IgD-negative memory B cell (primary cell): ENCODE results near the gene SARS2. TPM values are rescaled to one million over a fixed set of nuclear protein-coding genes. Genes with fewer than 3 reads are reported as not detected.

Experiments used
- H3K27ac Mint-ChIP-seq, 3 donors: one replicate each; pipeline ENCODE4 v1.8.0; 2020 to 2022; ENCODE audit warnings: mild to moderate bottlenecking in 3 of 3, mixed read lengths in 3 of 3, moderate library complexity in 1 of 3
- H3K27me3 Mint-ChIP-seq: one replicate; pipeline ENCODE4 v1.8.0; 2021; ENCODE audit warnings: mixed read lengths
- H3K36me3 Mint-ChIP-seq: one replicate; pipeline ENCODE4 v1.8.0; 2020; ENCODE audit warnings: mild to moderate bottlenecking, mixed read lengths
- H3K4me1 Mint-ChIP-seq, 3 donors: one replicate each; pipeline ENCODE4 v1.8.0; 2020 to 2022; ENCODE audit warnings: mixed read lengths in 3 of 3, mild to moderate bottlenecking in 1 of 3
- H3K4me3 Mint-ChIP-seq, 4 donors: one replicate each; pipeline ENCODE4 v1.8.0; 2020 to 2022; ENCODE audit warnings: mild to moderate bottlenecking in 4 of 4, mixed read lengths in 4 of 4, moderate library complexity in 3 of 4
- H3K9me3 Mint-ChIP-seq, 3 donors: one replicate each; pipeline ENCODE4 v1.8.0; 2020 to 2021; ENCODE audit warnings: mixed read lengths in 3 of 3, mild to moderate bottlenecking in 1 of 3
- polyA plus RNA-seq: library from polyadenylated mRNA; unstranded; fragments of 300-500 nt; fragmentation: Illumina TruSeq; gene quantifications from one replicate; pipeline ENCODE4 v1.2.3, GENCODE V29; 2021

Gene SARS2
- polyA plus RNA-seq, 1 donor from 2014 or later: 21.7 TPM

GRCh38 chr19:38932425-38933179, 2.0 kb upstream of the SARS2 start:
- peak overlapping the region in 2 of 3 donors; percentile 67 to 72 for H3K27ac Mint-ChIP-seq
- peaks cover 17 to 22% (median 20%) of the 10 kb centered on the region in 3 donors for H3K4me1 Mint-ChIP-seq
- no peaks in the 10 kb centered on the region for H3K27me3 Mint-ChIP-seq
- H3K4me3 Mint-ChIP-seq: peak overlapping the region in 3 of 4 donors; percentile 43 to 93 (median 66)
- peaks cover 0 to 8% (median 0%) of the 10 kb centered on the region in 3 donors for H3K9me3 Mint-ChIP-seq
- peaks cover 4% of the 10 kb centered on the region for H3K36me3 Mint-ChIP-seq

- Mint-ChIP-seq H3K27me3 (no peaks in the 10 kb centered on the region), H3K4me1 (peaks cover 17 to 22% (median 20%) of the 10 kb centered on the region in 3 donors), H3K4me3 (peak overlapping the region; percentile 93 to 100 (median 98))
Observed at GRCh38 chr19:38931521-38931793, 894 bp upstream of the SARS2 start.

GRCh38 chr19:38930776-38931520, 385 bp upstream of the SARS2 start, which contains the start of gene MRPS12:
TSS of gene MRPS12 (plus strand) at chr19:38930944. CDS start at chr19:38931295, 351 bp downstream.
- peak within 1 kb of the TSS; percentile 93 to 100 (median 98) for H3K4me3 Mint-ChIP-seq
- H3K9me3 Mint-ChIP-seq: peaks cover 0 to 6% (median 0%) of the 10 kb centered on the region in 3 donors
- H3K27me3 Mint-ChIP-seq: no peaks in the 10 kb centered on the region
- peaks cover 4% of the 10 kb centered on the region for H3K36me3 Mint-ChIP-seq
- H3K4me1 Mint-ChIP-seq: peaks cover 17 to 22% (median 20%) of the 10 kb centered on the region in 3 donors
- peak within 1 kb of the TSS; percentile 89 to 99 (median 97) for H3K27ac Mint-ChIP-seq

More at GRCh38 chr19:38931521-38931793, 894 bp upstream of the SARS2 start:
- Mint-ChIP-seq H3K36me3 (peaks cover 4% of the 10 kb centered on the region), H3K9me3 (peaks cover 0 to 8% (median 0%) of the 10 kb centered on the region in 3 donors), H3K27ac (peak overlapping the region in 2 of 3 donors; percentile 89 to 99)

- H3K4me3 Mint-ChIP-seq: peak overlapping the region in 2 of 4 donors; percentile 45 to 62
- H3K9me3 Mint-ChIP-seq: no peaks in the 10 kb centered on the region
- peaks cover 17 to 21% (median 20%) of the 10 kb centered on the region in 3 donors for H3K4me1 Mint-ChIP-seq
- H3K36me3 Mint-ChIP-seq: peaks cover 6% of the 10 kb centered on the region
- H3K27me3 Mint-ChIP-seq: no peaks in the 10 kb centered on the region
- peak overlapping the region; percentile 63 to 89 (median 67) for H3K27ac Mint-ChIP-seq
Observed at GRCh38 chr19:38928391-38929001, 2.1 kb downstream of the SARS2 start.

- H3K27me3 Mint-ChIP-seq: no peaks in the 10 kb centered on the region
- peaks cover 12% of the 10 kb centered on the region for H3K36me3 Mint-ChIP-seq
- H3K4me1 Mint-ChIP-seq: peaks cover 0 to 3% (median 3%) of the 10 kb centered on the region in 3 donors
- peak overlapping the region in 1 of 3 donors; percentile 14 for H3K27ac Mint-ChIP-seq
- H3K9me3 Mint-ChIP-seq: no peaks in the 10 kb centered on the region
- H3K4me3 Mint-ChIP-seq: no peak overlapping the region
Observed at GRCh38 chr19:38924388-38924787, 6.2 kb downstream of the SARS2 start.

GRCh38 chr19:38922482-38922881, 8.1 kb downstream of the SARS2 start:
- Mint-ChIP-seq H3K4me1 (no peaks in the 10 kb centered on the region), H3K4me3 (no peak overlapping the region), H3K9me3 (no peaks in the 10 kb centered on the region), H3K27ac (no peak overlapping the region), H3K27me3 (no peaks in the 10 kb centered on the region), H3K36me3 (peaks cover 10% of the 10 kb centered on the region)

GRCh38 chr19:38921420-38922274, 8.9 kb downstream of the SARS2 start:
- Mint-ChIP-seq H3K27me3 (no peaks in the 10 kb centered on the region), H3K9me3 (no peaks in the 10 kb centered on the region), H3K4me1 (no peaks in the 10 kb centered on the region), H3K36me3 (peaks cover 10% of the 10 kb centered on the region), H3K27ac (no peak overlapping the region), H3K4me3 (no peak overlapping the region)

- peaks cover 11% of the 10 kb centered on the region for H3K36me3 Mint-ChIP-seq
- H3K4me3 Mint-ChIP-seq: no peak overlapping the region
- H3K27ac Mint-ChIP-seq: no peak overlapping the region
- H3K27me3 Mint-ChIP-seq: no peaks in the 10 kb centered on the region
- H3K9me3 Mint-ChIP-seq: no peaks in the 10 kb centered on the region
- H3K4me1 Mint-ChIP-seq: peaks cover 0 to 2% (median 0%) of the 10 kb centered on the region in 3 donors
Observed at GRCh38 chr19:38920602-38921419, 9.8 kb downstream of the SARS2 start.

- H3K36me3 Mint-ChIP-seq: peaks cover 11% of the 10 kb centered on the region
- H3K27me3 Mint-ChIP-seq: no peaks in the 10 kb centered on the region
- H3K4me3 Mint-ChIP-seq: no peak overlapping the region
- H3K9me3 Mint-ChIP-seq: no peaks in the 10 kb centered on the region
- H3K4me1 Mint-ChIP-seq: peaks cover 0 to 2% (median 0%) of the 10 kb centered on the region in 3 donors
- H3K27ac Mint-ChIP-seq: no peak overlapping the region
Observed at GRCh38 chr19:38919837-38920601, 10.5 kb downstream of the SARS2 start.

GRCh38 chr19:38918526-38918925, 12.0 kb downstream of the SARS2 start:
- H3K27ac Mint-ChIP-seq: no peak overlapping the region
- no peaks in the 10 kb centered on the region for H3K9me3 Mint-ChIP-seq
- H3K27me3 Mint-ChIP-seq: no peaks in the 10 kb centered on the region
- no peak overlapping the region for H3K4me3 Mint-ChIP-seq
- H3K4me1 Mint-ChIP-seq: peaks cover 0 to 2% (median 0%) of the 10 kb centered on the region in 3 donors
- H3K36me3 Mint-ChIP-seq: peaks cover 9% of the 10 kb centered on the region

GRCh38 chr19:38917921-38918491, 12.6 kb downstream of the SARS2 start:
- Mint-ChIP-seq H3K27ac (no peak overlapping the region), H3K4me1 (peaks cover 0 to 2% (median 0%) of the 10 kb centered on the region in 3 donors), H3K27me3 (no peaks in the 10 kb centered on the region), H3K9me3 (no peaks in the 10 kb centered on the region), H3K36me3 (peaks cover 9% of the 10 kb centered on the region), H3K4me3 (no peak overlapping the region)

- peaks cover 9% of the 10 kb centered on the region for H3K36me3 Mint-ChIP-seq
- no peaks in the 10 kb centered on the region for H3K9me3 Mint-ChIP-seq
- peaks cover 0 to 2% (median 2%) of the 10 kb centered on the region in 3 donors for H3K4me1 Mint-ChIP-seq
- no peak overlapping the region for H3K4me3 Mint-ChIP-seq
- H3K27me3 Mint-ChIP-seq: no peaks in the 10 kb centered on the region
- H3K27ac Mint-ChIP-seq: no peak overlapping the region
Observed at GRCh38 chr19:38917516-38917915, 13.0 kb downstream of the SARS2 start.
